NCI-H2107 (cell line): Measurements from ENCODE around the gene ROPN1B.
"Not testable (repeated sequence)": the region's sequence is repeated elsewhere in the genome, so short reads cannot be mapped to it uniquely, and the experiment has no call there.

Source experiments
- DNase-seq: peaks from one replicate; lab custom pipeline; 2025; lab: John Stamatoyannopoulos, UW

Gene ROPN1B

GRCh38 chr3:125968701-125969592, at the start of gene ROPN1B:
ROPN1B (plus strand) TSS chr3:125969178; CDS start chr3:125972055, 2,877 bp downstream.
- not testable (repeated sequence) for DNase-seq

GRCh38 chr3:125920191-125920590, 48.8 kb upstream of the ROPN1B start:
- DNase-seq, result not testable (repeated sequence)

GRCh38 chr3:125920751-125921279, 48.2 kb upstream of the ROPN1B start:
- DNase-seq, result not testable (repeated sequence)

- not testable (repeated sequence) for DNase-seq
Measured at GRCh38 chr3:125921712-125922111, 47.3 kb upstream of the ROPN1B start.

GRCh38 chr3:125923324-125924115, 45.5 kb upstream of the ROPN1B start:
- not testable (repeated sequence) for DNase-seq

GRCh38 chr3:125924276-125924675, 44.7 kb upstream of the ROPN1B start:
- not testable (repeated sequence) for DNase-seq

GRCh38 chr3:125925727-125926126, 43.3 kb upstream of the ROPN1B start:
- not testable (repeated sequence) for DNase-seq

GRCh38 chr3:125928771-125929545, 40.0 kb upstream of the ROPN1B start:
- DNase-seq, result not testable (repeated sequence)

- not testable (repeated sequence) for DNase-seq
Measured at GRCh38 chr3:125929765-125930164, 39.2 kb upstream of the ROPN1B start.

- not testable (repeated sequence) for DNase-seq
Measured at GRCh38 chr3:125931355-125931880, 37.6 kb upstream of the ROPN1B start.

- not testable (repeated sequence) for DNase-seq
Measured at GRCh38 chr3:125933397-125934173, 35.4 kb upstream of the ROPN1B start.

GRCh38 chr3:125935252-125935874, 33.6 kb upstream of the ROPN1B start:
- not testable (repeated sequence) for DNase-seq

- not testable (repeated sequence) for DNase-seq
Measured at GRCh38 chr3:125936210-125936815, 32.7 kb upstream of the ROPN1B start.

- DNase-seq, result not testable (repeated sequence)
Measured at GRCh38 chr3:125936891-125937290, 32.1 kb upstream of the ROPN1B start.

GRCh38 chr3:125947806-125948205, 21.2 kb upstream of the ROPN1B start:
- not testable (repeated sequence) for DNase-seq

GRCh38 chr3:125948901-125949300, 20.1 kb upstream of the ROPN1B start:
- DNase-seq, result not testable (repeated sequence)

GRCh38 chr3:125951176-125951575, 17.8 kb upstream of the ROPN1B start:
- DNase-seq, result not testable (repeated sequence)

GRCh38 chr3:125957020-125957419, 12.0 kb upstream of the ROPN1B start:
- not testable (repeated sequence) for DNase-seq

GRCh38 chr3:125957674-125958510, 11.1 kb upstream of the ROPN1B start:
- no peak for DNase-seq
